PC-9 (cell line): ENCODE data around the gene FNIP1. TPM values are rescaled to one million over a fixed set of nuclear protein-coding genes. Genes with fewer than 3 reads are reported as not detected.

ENCODE experiments used
- BruUV-seq: library from RNA; stranded (reverse); fragments of 400-500 nt; replicated peaks from 2 replicates; lab custom pipeline; 2021; lab: Mats Ljungman, UMichigan
- CTCF ChIA-PET: fragments of 300-600 bp; sonication (Branson Sonifier 250); formaldehyde crosslinking; loops from one replicate; lab custom pipeline; 2022; ENCODE audit warnings: antibody characterized with exemption; lab: Charles Lee
- POLR2A ChIA-PET: fragments of 300-600 bp; sonication (Branson Sonifier 250); formaldehyde crosslinking; loops from one replicate; lab custom pipeline; 2022; ENCODE audit warnings: antibody characterized with exemption; ENCODE audit not compliant: unreplicated experiment; lab: Charles Lee
- DNase-seq, 2 experiments: peaks; one replicate each; pipeline versions ENCODE4 v3.0.0 to v3.0.0-alpha.2; 2015 to 2022; ENCODE audit warnings: mixed read lengths in 1 of 2
- H2AFZ ChIP-seq: fragments of 200-600 bp; sonication (generic); 2 replicates; pipeline ENCODE4 v1.8.1; 2017; ENCODE audit warnings: antibody characterized with exemption
- H3F3A ChIP-seq: fragments of 200-600 bp; sonication (generic); 2 replicates; pipeline ENCODE4 v1.8.1; 2017; ENCODE audit warnings: antibody characterized with exemption, mild to moderate bottlenecking, low read depth; ENCODE audit not compliant: insufficient read depth
- H3K27ac ChIP-seq: fragments of 200-600 bp; sonication (generic); 2 replicates; pipeline ENCODE4 v1.6.1; 2016; ENCODE audit warnings: mixed run types
- H3K27me3 ChIP-seq: fragments of 200-600 bp; sonication (generic); 2 replicates; pipeline ENCODE4 v1.6.1; 2016; ENCODE audit warnings: low read depth, mixed run types; ENCODE audit not compliant: insufficient read depth
- H3K36me3 ChIP-seq: fragments of 200-600 bp; sonication (generic); 2 replicates; pipeline ENCODE4 v1.6.1; 2016; ENCODE audit warnings: low read depth, mixed run types
- H3K4me1 ChIP-seq: fragments of 200-600 bp; sonication (generic); replicated peaks from 2 replicates; pipeline ENCODE4 v1.6.1; 2016; ENCODE audit warnings: mixed run types; ENCODE audit not compliant: insufficient read depth
- H3K4me2 ChIP-seq: fragments of 200-600 bp; sonication (generic); 2 replicates; pipeline ENCODE4 v1.6.1; 2017; ENCODE audit warnings: mixed run types
- H3K4me3 ChIP-seq: fragments of 200-600 bp; sonication (generic); 2 replicates; pipeline ENCODE4 v1.6.1; 2016; ENCODE audit warnings: mixed run types
- H3K79me2 ChIP-seq: fragments of 200-600 bp; sonication (generic); 2 replicates; pipeline ENCODE4 v1.6.1; 2017; ENCODE audit warnings: low read depth, mixed run types
- H3K9me2 ChIP-seq: fragments of 200-600 bp; sonication (generic); 2 replicates; pipeline ENCODE4 v1.8.1; 2017; ENCODE audit warnings: mild to moderate bottlenecking; ENCODE audit not compliant: insufficient read depth
- H3K9me3 ChIP-seq: fragments of 200-600 bp; sonication (generic); 2 replicates; pipeline ENCODE4 v1.8.1; 2016; ENCODE audit warnings: low read depth; ENCODE audit not compliant: insufficient read depth
- H4K20me1 ChIP-seq: fragments of 200-600 bp; sonication (generic); 2 replicates; pipeline ENCODE4 v1.8.1; 2017; ENCODE audit not compliant: insufficient read depth
- CTCF ChIP-seq: fragments of 200-600 bp; sonication (generic); conservative IDR thresholded peaks from 2 replicates; pipeline ENCODE4 v1.6.1; 2017; ENCODE audit warnings: mixed run types, antibody characterized with exemption, mild to moderate bottlenecking, moderate library complexity
- EZH2 ChIP-seq: fragments of 200-600 bp; sonication (generic); IDR thresholded peaks from 2 replicates; pipeline ENCODE4 v1.8.0; 2017; ENCODE audit warnings: antibody characterized with exemption, low read depth
- intact Hi-C: fragments of 100-400 bp; cut with micrococcal nuclease; formaldehyde crosslinking; loops from one replicate; pipeline ENCODE4 v1.10.0; 2022; ENCODE audit not compliant: unreplicated experiment
- total RNA-seq: library from RNA; stranded (reverse); gene quantifications from 2 replicates; pipeline ENCODE4 v1.2.3, GENCODE V29; 2021

FNIP1 gene
- total RNA-seq, 1 experiment from 2014 or later, result 23.5 TPM

GRCh38 chr5:131617140-131617822 is 179.5 kb downstream of the FNIP1 start:
- Histone ChIP-seq H4K20me1 (0 out of 2 replicates have a peak, but pooled peaks cover 9% of the 10 kb centered on the region), H3K79me2 (peaks cover 98% of the 10 kb centered on the region), H3K4me1 (peaks cover 12% of the 10 kb centered on the region; the same call in 1 of the 2 replicates), H3K27ac (no peak overlapping the region), H3K9me3 (no peaks in the 10 kb centered on the region), H3K27me3 (no peaks in the 10 kb centered on the region), H3K9me2 (no peaks in the 10 kb centered on the region), H3K36me3 (no peaks in the 10 kb centered on the region), H3K4me3 (no peak overlapping the region), H3K4me2 (no peak overlapping the region), H2AFZ (no peak overlapping the region), H3F3A (no peaks in the 10 kb centered on the region)
- ChIA-PET POLR2A (no interaction called here), CTCF (no interaction called here)
- DNase-seq, result no peak
- intact Hi-C loops, result no loop called here
- no TSS peak for BruUV-seq
- no peak for TF ChIP-seq EZH2
- no peak for TF ChIP-seq CTCF

- intact Hi-C loops, result no loop called here
- BruUV-seq, result no TSS peak
- no peak for DNase-seq
- Histone ChIP-seq H3K4me2 (no peak overlapping the region), H3F3A (no peaks in the 10 kb centered on the region), H3K9me3 (no peaks in the 10 kb centered on the region), H3K9me2 (no peaks in the 10 kb centered on the region), H3K36me3 (no peaks in the 10 kb centered on the region), H3K4me1 (peaks cover 12% of the 10 kb centered on the region; the same call in 1 of the 2 replicates), H3K27me3 (no peaks in the 10 kb centered on the region), H3K27ac (no peak overlapping the region), H2AFZ (no peak overlapping the region), H3K79me2 (peaks cover 97% of the 10 kb centered on the region), H3K4me3 (no peak overlapping the region), H4K20me1 (peaks cover 6% of the 10 kb centered on the region; the same call in 1 of the 2 replicates)
- ChIA-PET CTCF (no interaction called here), POLR2A (no interaction called here)
- no peak for TF ChIP-seq CTCF
Observed at GRCh38 chr5:131615957-131616356, 180.9 kb downstream of the FNIP1 start.

- H3K4me3 ChIP-seq, result no peak overlapping the region
- no peak overlapping the region for H2AFZ ChIP-seq
- POLR2A ChIA-PET, result no interaction called here
- no peaks in the 10 kb centered on the region for H3K36me3 ChIP-seq
- no peak overlapping the region for H3K27ac ChIP-seq
- no peak overlapping the region for H3K4me2 ChIP-seq
- TF ChIP-seq CTCF (no peak), EZH2 (no peak)
- H3K27me3 ChIP-seq, result no peaks in the 10 kb centered on the region
- H4K20me1 ChIP-seq, result peaks cover 7% of the 10 kb centered on the region
- H3K9me2 ChIP-seq, result no peaks in the 10 kb centered on the region
- H3K4me1 ChIP-seq, result peaks cover 12% of the 10 kb centered on the region; the same call in 1 of the 2 replicates
- H3K79me2 ChIP-seq, result peaks cover 97% of the 10 kb centered on the region
- no peaks in the 10 kb centered on the region for H3K9me3 ChIP-seq
- intact Hi-C loops, result no loop called here
- H3F3A ChIP-seq, result no peaks in the 10 kb centered on the region
- DNase-seq, result no peak
- no TSS peak for BruUV-seq
- CTCF ChIA-PET, result no interaction called here
Observed at GRCh38 chr5:131613423-131613822, 183.4 kb downstream of the FNIP1 start.
